ENCODE measurements around the gene TTBK2. TPM values are rescaled to one million over a fixed set of nuclear protein-coding genes. Genes with fewer than 3 reads are reported as not detected.

Gene TTBK2
- total and polyA plus RNA-seq, 2 donors (not counting 1 experiment from before 2014, with no cell fraction given) = 4.3 to 39.6 TPM

- Histone ChIP-seq H2AFZ (ENCODE audit: insufficient read depth, low read depth, low read length, poor library complexity, severe bottlenecking) (no peak overlapping the region), H3K27ac (ENCODE audit: low read length in 2 of 2) (no peak overlapping the region), H3K4me1 (ENCODE audit: control insufficient read depth in 2 of 2, insufficient read depth in 2 of 2, low read length in 2 of 2) (no peaks in the 10 kb centered on the region), H3K36me3 (replicated peaks in 1 of 2; ENCODE audit: control extremely low read depth in 1 of 2, control insufficient read depth in 1 of 2, extremely low read depth in 1 of 2, insufficient read depth in 2 of 2, low read length in 1 of 2) (no peaks in the 10 kb centered on the region), H3K9ac (ENCODE audit: low read length) (no peak overlapping the region), H3K27me3 (replicated peaks in 1 of 4; ENCODE audit: control extremely low read depth in 1 of 4, control insufficient read depth in 3 of 4, insufficient read depth in 4 of 4, low read length in 3 of 4) (no peaks in the 10 kb centered on the region), H3K4me2 (replicated peaks; ENCODE audit: low read depth, low read length, poor library complexity, severe bottlenecking) (no peak overlapping the region), H3K79me2 (ENCODE audit: control insufficient read depth, insufficient read depth, low read length) (no peaks in the 10 kb centered on the region), H3K9me3 (ENCODE audit: control extremely low read depth in 1 of 3, control insufficient read depth in 2 of 3, insufficient read depth in 1 of 3, low read length in 2 of 3) (no peaks in the 10 kb centered on the region), H3K4me3 (ENCODE audit: control extremely low read depth in 1 of 5, extremely low read depth in 1 of 5, insufficient read depth in 1 of 5, low read depth in 2 of 5, low read length in 4 of 5) (no peak overlapping the region), H4K20me1 (ENCODE audit: control insufficient read depth, insufficient read depth, low read length, poor library complexity, severe bottlenecking) (no peaks in the 10 kb centered on the region)
- Mint-ChIP-seq H3K4me3 (no peak overlapping the region), H3K9me3 (ENCODE audit: insufficient read depth) (no peaks in the 10 kb centered on the region), H3K27ac (no peak overlapping the region), H3K27me3 (no peaks in the 10 kb centered on the region), H3K4me1 (no peaks in the 10 kb centered on the region)
- POLR2A ChIA-PET = no interaction called here
- WGBS (ENCODE audit: insufficient coverage) = 97% methylated on average over 4 of the region's 5 CpGs
- intact Hi-C loops (cut with micrococcal nuclease) = no loop called here
- CTCF ChIA-PET = interaction anchor here (0.5 to 2.0 kb wide), 2 partner anchors 230 to 590 kb away, joined by 3 to 4 read pairs; no protein-coding TSS in a partner anchor
- ATAC-seq (ENCODE audit: low read depth) (no peak), DNase-seq (no peak)
- no peak for TF ChIP-seq EZH2 (IDR thresholded peaks at IDR 0.05; ENCODE audit: borderline replicate concordance, insufficient read depth, low read depth, low read length, poor library complexity, severe bottlenecking)
- TF ChIP-seq, protein P1, sequence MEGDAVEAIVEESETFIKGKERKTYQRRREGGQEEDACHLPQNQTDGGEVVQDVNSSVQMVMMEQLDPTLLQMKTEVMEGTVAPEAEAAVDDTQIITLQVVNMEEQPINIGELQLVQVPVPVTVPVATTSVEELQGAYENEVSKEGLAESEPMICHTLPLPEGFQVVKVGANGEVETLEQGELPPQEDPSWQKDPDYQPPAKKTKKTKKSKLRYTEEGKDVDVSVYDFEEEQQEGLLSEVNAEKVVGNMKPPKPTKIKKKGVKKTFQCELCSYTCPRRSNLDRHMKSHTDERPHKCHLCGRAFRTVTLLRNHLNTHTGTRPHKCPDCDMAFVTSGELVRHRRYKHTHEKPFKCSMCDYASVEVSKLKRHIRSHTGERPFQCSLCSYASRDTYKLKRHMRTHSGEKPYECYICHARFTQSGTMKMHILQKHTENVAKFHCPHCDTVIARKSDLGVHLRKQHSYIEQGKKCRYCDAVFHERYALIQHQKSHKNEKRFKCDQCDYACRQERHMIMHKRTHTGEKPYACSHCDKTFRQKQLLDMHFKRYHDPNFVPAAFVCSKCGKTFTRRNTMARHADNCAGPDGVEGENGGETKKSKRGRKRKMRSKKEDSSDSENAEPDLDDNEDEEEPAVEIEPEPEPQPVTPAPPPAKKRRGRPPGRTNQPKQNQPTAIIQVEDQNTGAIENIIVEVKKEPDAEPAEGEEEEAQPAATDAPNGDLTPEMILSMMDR (IDR thresholded peaks at IDR 0.05) = no peak
These were observed 224.0 kb downstream of the TTBK2 start for GRCh38 chr15:42696626-42697025.

DNA sequence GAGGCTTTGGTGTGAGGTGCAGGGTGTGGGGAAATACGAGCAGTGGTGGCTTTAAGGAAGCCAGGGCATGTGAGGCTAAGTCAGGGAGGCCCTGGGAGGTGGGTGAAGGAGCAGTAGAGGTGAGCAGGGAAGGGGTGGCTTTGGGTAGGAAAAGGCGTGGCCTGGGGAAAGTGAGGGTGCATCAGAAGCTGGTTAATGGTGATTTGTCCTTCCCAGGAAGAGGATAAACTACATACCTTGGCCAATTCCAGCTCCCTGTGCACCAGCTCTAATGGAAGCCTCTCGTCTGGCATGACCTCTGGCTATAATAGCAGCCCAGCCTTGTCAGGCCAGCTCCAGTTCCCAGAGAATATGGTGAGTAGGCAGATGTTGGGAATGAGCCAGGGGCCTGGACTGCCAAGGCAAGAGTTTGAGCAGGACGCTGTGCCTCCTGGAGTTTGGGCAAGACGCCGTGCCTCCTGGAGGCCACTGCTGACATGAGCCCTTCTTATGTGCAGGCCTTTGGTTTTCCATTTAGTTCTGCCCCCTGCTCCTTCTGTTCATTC, 225.0 kb downstream of the TTBK2 start:
- TF ChIP-seq, protein P1 (IDR thresholded peaks at IDR 0.05) = no peak
- TF ChIP-seq EZH2 (IDR thresholded peaks at IDR 0.05; ENCODE audit: borderline replicate concordance, insufficient read depth, low read depth, low read length, poor library complexity, severe bottlenecking) = no peak
- H3K27ac ChIP-seq (ENCODE audit: low read length in 2 of 2) = no peak overlapping the region
- no peak overlapping the region for H3K4me2 ChIP-seq (replicated peaks; ENCODE audit: low read depth, low read length, poor library complexity, severe bottlenecking)
- ATAC-seq (ENCODE audit: low read depth) (no peak), DNase-seq (no peak)
- no peaks in the 10 kb centered on the region for H3K9me3 ChIP-seq (ENCODE audit: control extremely low read depth in 1 of 3, control insufficient read depth in 2 of 3, insufficient read depth in 1 of 3, low read length in 2 of 3)
- H3K9ac ChIP-seq (ENCODE audit: low read length) = no peak overlapping the region
- no peak overlapping the region for H3K4me3 ChIP-seq (ENCODE audit: control extremely low read depth in 1 of 5, extremely low read depth in 1 of 5, insufficient read depth in 1 of 5, low read depth in 2 of 5, low read length in 4 of 5)
- no peaks in the 10 kb centered on the region for H3K4me1 ChIP-seq (ENCODE audit: control insufficient read depth in 2 of 2, insufficient read depth in 2 of 2, low read length in 2 of 2)
- intact Hi-C loops (cut with micrococcal nuclease) = no loop called here
- Mint-ChIP-seq H3K27ac (no peak overlapping the region), H3K4me3 (no peak overlapping the region), H3K9me3 (ENCODE audit: insufficient read depth) (no peaks in the 10 kb centered on the region), H3K4me1 (no peaks in the 10 kb centered on the region), H3K27me3 (no peaks in the 10 kb centered on the region)
- ChIA-PET POLR2A (no interaction called here), CTCF (interaction anchor here (2.0 kb wide), 1 partner anchor 231 kb away, joined by 4 read pairs; no protein-coding TSS in a partner anchor)
- no peaks in the 10 kb centered on the region for H3K79me2 ChIP-seq (ENCODE audit: control insufficient read depth, insufficient read depth, low read length)
- WGBS (ENCODE audit: insufficient coverage) = 95% methylated on average over 6 of the region's 6 CpGs
- no peaks in the 10 kb centered on the region for H4K20me1 ChIP-seq (ENCODE audit: control insufficient read depth, insufficient read depth, low read length, poor library complexity, severe bottlenecking)
- H3K36me3 ChIP-seq (replicated peaks in 1 of 2; ENCODE audit: control extremely low read depth in 1 of 2, control insufficient read depth in 1 of 2, extremely low read depth in 1 of 2, insufficient read depth in 2 of 2, low read length in 1 of 2) = no peaks in the 10 kb centered on the region
- H3K27me3 ChIP-seq (replicated peaks in 1 of 4; ENCODE audit: control extremely low read depth in 1 of 4, control insufficient read depth in 3 of 4, insufficient read depth in 4 of 4, low read length in 3 of 4) = no peaks in the 10 kb centered on the region
- H2AFZ ChIP-seq (ENCODE audit: insufficient read depth, low read depth, low read length, poor library complexity, severe bottlenecking) = no peak overlapping the region

Data from B cell (primary cell).